ENCODE data around the gene CEP152.

DNA sequence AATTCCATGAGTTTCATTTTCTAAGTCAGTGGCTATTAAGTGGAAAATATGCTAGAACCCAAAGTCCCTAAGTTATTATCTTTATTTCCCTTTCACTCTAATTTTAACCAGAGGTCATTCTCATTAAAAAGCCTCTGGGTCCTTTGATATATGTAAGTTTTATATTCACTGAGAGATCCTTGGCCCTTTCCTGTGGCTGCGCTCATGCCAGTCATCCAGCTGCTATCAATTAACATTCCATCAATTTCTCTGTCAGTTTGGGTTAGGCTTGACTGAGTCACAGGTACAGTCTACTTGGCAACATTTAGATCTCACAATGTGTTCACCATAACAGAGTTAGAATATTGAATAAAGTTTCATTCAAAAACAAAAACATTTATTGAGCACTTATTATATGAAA is 107.3 kb downstream of the CEP152 start:
- TF ChIP-seq POLR2A (IDR thresholded peaks at IDR 0.05), result no peak
- TF ChIP-seq, protein P1, sequence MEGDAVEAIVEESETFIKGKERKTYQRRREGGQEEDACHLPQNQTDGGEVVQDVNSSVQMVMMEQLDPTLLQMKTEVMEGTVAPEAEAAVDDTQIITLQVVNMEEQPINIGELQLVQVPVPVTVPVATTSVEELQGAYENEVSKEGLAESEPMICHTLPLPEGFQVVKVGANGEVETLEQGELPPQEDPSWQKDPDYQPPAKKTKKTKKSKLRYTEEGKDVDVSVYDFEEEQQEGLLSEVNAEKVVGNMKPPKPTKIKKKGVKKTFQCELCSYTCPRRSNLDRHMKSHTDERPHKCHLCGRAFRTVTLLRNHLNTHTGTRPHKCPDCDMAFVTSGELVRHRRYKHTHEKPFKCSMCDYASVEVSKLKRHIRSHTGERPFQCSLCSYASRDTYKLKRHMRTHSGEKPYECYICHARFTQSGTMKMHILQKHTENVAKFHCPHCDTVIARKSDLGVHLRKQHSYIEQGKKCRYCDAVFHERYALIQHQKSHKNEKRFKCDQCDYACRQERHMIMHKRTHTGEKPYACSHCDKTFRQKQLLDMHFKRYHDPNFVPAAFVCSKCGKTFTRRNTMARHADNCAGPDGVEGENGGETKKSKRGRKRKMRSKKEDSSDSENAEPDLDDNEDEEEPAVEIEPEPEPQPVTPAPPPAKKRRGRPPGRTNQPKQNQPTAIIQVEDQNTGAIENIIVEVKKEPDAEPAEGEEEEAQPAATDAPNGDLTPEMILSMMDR (IDR thresholded peaks at IDR 0.05 in 4 of 5, conservative IDR thresholded peaks at IDR 0.05 in 1 of 5), result no peak

Measured in gastrocnemius medialis (tissue), 4 donors.